Fibroblast of pulmonary artery (primary cell): ENCODE data around the gene RTL5.

Source experiments
- DNase-seq: peaks from one replicate; pipeline ENCODE4 v3.0.0-alpha.2; 2010; ENCODE audit warnings: low read depth
- H3K4me3 ChIP-seq: replicated peaks from 2 replicates; pipeline ENCODE4 v1.5.1; 2011; ENCODE audit warnings: low read depth, mild to moderate bottlenecking, control low read depth, low read length, moderate library complexity
- CTCF ChIP-seq: IDR thresholded peaks from 2 replicates; pipeline ENCODE4 v1.5.1; 2011; ENCODE audit warnings: mild to moderate bottlenecking, control low read depth, low read length, inconsistent platforms; ENCODE audit errors: missing control alignments

Gene RTL5

GRCh38 chrX:72080800-72081199, 50.9 kb downstream of the RTL5 start:
- H3K4me3 ChIP-seq: no peak overlapping the region
- no peak for TF ChIP-seq CTCF
- no peak for DNase-seq

- DNase-seq: no peak
- no peak overlapping the region for H3K4me3 ChIP-seq
- TF ChIP-seq CTCF: no peak
Observed at GRCh38 chrX:72080150-72080549, 51.6 kb downstream of the RTL5 start.

- no peak overlapping the region for H3K4me3 ChIP-seq
- peak; percentile 44 for DNase-seq
- TF ChIP-seq CTCF: no peak
Observed at GRCh38 chrX:72079607-72080006, 52.1 kb downstream of the RTL5 start.

DNA sequence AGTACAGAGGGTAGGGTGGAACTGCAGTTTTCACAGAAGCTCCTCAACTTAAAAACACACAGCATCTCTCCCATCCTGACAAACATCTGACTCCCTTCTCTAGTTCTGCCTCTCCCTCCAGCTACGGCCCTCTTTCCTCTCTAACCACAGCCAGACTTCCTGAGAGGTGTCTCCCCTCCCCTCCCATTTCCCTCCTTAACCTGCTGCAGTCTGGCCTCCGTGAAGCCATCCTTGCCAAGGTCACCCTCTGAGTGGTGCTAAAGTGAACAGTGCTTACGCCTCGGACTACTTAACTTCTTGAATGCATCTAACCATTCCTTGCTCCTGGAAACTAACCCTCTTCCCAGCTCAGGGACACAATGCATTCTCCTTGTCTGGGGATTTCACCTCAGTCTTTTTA, 53.3 kb downstream of the RTL5 start:
- DNase-seq: no peak
- no peak for TF ChIP-seq CTCF
- H3K4me3 ChIP-seq: no peak overlapping the region
